Suprapubic skin (tissue), 4 donors: ENCODE measurements around the gene MRM2. TPM values are rescaled to one million over a fixed set of nuclear protein-coding genes. Genes with fewer than 3 reads are reported as not detected.

Experiments used
- DNase-seq, 2 donors: peaks; one replicate each; pipeline ENCODE4 v3.0.0-alpha.2; 2019; ENCODE audit warnings: low spot score in 2 of 2
- H3K27ac ChIP-seq: fragments of 200-600 bp; sonication (generic); one replicate; pipeline ENCODE4 v1.5.1; 2019
- H3K27me3 ChIP-seq: fragments of 200-600 bp; sonication (generic); one replicate; pipeline ENCODE4 v1.5.1; 2019
- H3K36me3 ChIP-seq: fragments of 200-600 bp; sonication (generic); one replicate; pipeline ENCODE4 v1.5.1; 2019
- H3K4me1 ChIP-seq: fragments of 200-600 bp; sonication (generic); one replicate; pipeline ENCODE4 v1.5.1; 2019
- H3K4me3 ChIP-seq: fragments of 200-600 bp; sonication (generic); one replicate; pipeline ENCODE4 v1.5.1; 2019; ENCODE audit warnings: mild to moderate bottlenecking
- H3K9me3 ChIP-seq: fragments of 200-600 bp; sonication (generic); one replicate; pipeline ENCODE4 v1.5.1; 2019
- CTCF ChIP-seq, 2 donors: fragments of 200-600 bp in 1 of 2; fragments of 450-650 bp in 1 of 2; sonication (generic) in 1 of 2; IDR thresholded peaks; one replicate each; pipeline ENCODE4 v1.5.1; 2016 to 2019; ENCODE audit warnings: antibody characterized with exemption in 2 of 2, mild to moderate bottlenecking in 1 of 2, moderate library complexity in 1 of 2
- EP300 ChIP-seq: sonication (generic); formaldehyde crosslinking; IDR thresholded peaks from one replicate; pipeline ENCODE4 v1.6.1; 2017; ENCODE audit warnings: antibody characterized with exemption
- POLR2A ChIP-seq, 2 donors: fragments of 450-650 bp; IDR thresholded peaks; one replicate each; pipeline ENCODE4 v1.6.1; 2017; ENCODE audit warnings: antibody characterized with exemption in 2 of 2, mild to moderate bottlenecking in 2 of 2, moderate library complexity in 2 of 2
- POLR2AphosphoS5 ChIP-seq, 3 donors: sonication (generic); formaldehyde crosslinking; IDR thresholded peaks; one replicate each; pipeline ENCODE4 v1.6.1; 2017; ENCODE audit warnings: antibody characterized with exemption in 3 of 3
- WGBS: methylation state at CpG from one replicate; pipeline ENCODE4 v1.1.5; 2018; 5-methylcytosine and 5-hydroxymethylcytosine counted together
- total RNA-seq, 4 donors: library from RNA; depleted of rRNA; stranded (reverse); fragments of >200 nt; gene quantifications; one replicate each; pipeline ENCODE4 v1.1.0, GENCODE V29; 2016

MRM2 gene
- total RNA-seq, 4 donors from 2014 or later, result 11.3 to 41.8 (median 19.8) TPM

GRCh38 chr7:2251841-2252771, 10.1 kb upstream of the MRM2 start:
- H3K27ac ChIP-seq, result no peak overlapping the region
- H3K27me3 ChIP-seq, result no peaks in the 10 kb centered on the region
- no CpG with 5 or more reads among the region's 24 CpGs for WGBS
- DNase-seq, result no peak
- no peak overlapping the region for H3K4me3 ChIP-seq
- H3K36me3 ChIP-seq, result peaks cover 43% of the 10 kb centered on the region
- no peaks in the 10 kb centered on the region for H3K9me3 ChIP-seq
- H3K4me1 ChIP-seq, result peaks cover 16% of the 10 kb centered on the region
- TF ChIP-seq POLR2A (IDR thresholded peaks at IDR 0.05), result no peak

GRCh38 chr7:2251381-2251780, 9.4 kb upstream of the MRM2 start:
- H3K27ac ChIP-seq, result no peak overlapping the region
- no peak overlapping the region for H3K4me3 ChIP-seq
- WGBS, result 77% methylated on average over 7 of the region's 10 CpGs
- peaks cover 36% of the 10 kb centered on the region for H3K36me3 ChIP-seq
- H3K4me1 ChIP-seq, result peaks cover 16% of the 10 kb centered on the region
- H3K27me3 ChIP-seq, result no peaks in the 10 kb centered on the region
- TF ChIP-seq EP300 (no peak), POLR2A (IDR thresholded peaks at IDR 0.05) (no peak), POLR2AphosphoS5 (IDR thresholded peaks at IDR 0.05) (no peak), CTCF (IDR thresholded peaks at IDR 0.05) (no peak)
- DNase-seq, result no peak
- no peaks in the 10 kb centered on the region for H3K9me3 ChIP-seq

GRCh38 chr7:2249744-2250323, 7.8 kb upstream of the MRM2 start:
- H3K36me3 ChIP-seq, result peaks cover 22% of the 10 kb centered on the region
- H3K4me1 ChIP-seq, result peaks cover 16% of the 10 kb centered on the region
- peak overlapping the region; percentile 64 for H3K27ac ChIP-seq
- no peak for DNase-seq
- no peak for TF ChIP-seq POLR2AphosphoS5 (IDR thresholded peaks at IDR 0.05)
- no peak for TF ChIP-seq POLR2A (IDR thresholded peaks at IDR 0.05)
- no peak for TF ChIP-seq EP300
- TF ChIP-seq CTCF (IDR thresholded peaks at IDR 0.05), result no peak
- no peaks in the 10 kb centered on the region for H3K27me3 ChIP-seq
- no peak overlapping the region for H3K4me3 ChIP-seq
- 88% methylated on average over 23 of the region's 27 CpGs for WGBS
- H3K9me3 ChIP-seq, result no peaks in the 10 kb centered on the region

- TF ChIP-seq CTCF (IDR thresholded peaks at IDR 0.05) (no peak), POLR2AphosphoS5 (IDR thresholded peaks at IDR 0.05) (no peak), EP300 (no peak), POLR2A (IDR thresholded peaks at IDR 0.05) (no peak)
- Histone ChIP-seq H3K4me3 (no peak overlapping the region), H3K36me3 (peaks cover 15% of the 10 kb centered on the region), H3K27me3 (no peaks in the 10 kb centered on the region), H3K4me1 (peaks cover 16% of the 10 kb centered on the region), H3K9me3 (no peaks in the 10 kb centered on the region), H3K27ac (peak overlapping the region; percentile 64)
- no peak for DNase-seq
- WGBS, result 37% methylated on average over 23 of the region's 24 CpGs
Measured at GRCh38 chr7:2248984-2249694, 7.1 kb upstream of the MRM2 start.

GRCh38 chr7:2247141-2247995, 5.4 kb upstream of the MRM2 start:
- TF ChIP-seq POLR2A (IDR thresholded peaks at IDR 0.05) (no peak), CTCF (IDR thresholded peaks at IDR 0.05) (peak in 1 of 2 donors; percentile 65), POLR2AphosphoS5 (IDR thresholded peaks at IDR 0.05) (no peak), EP300 (no peak)
- no peaks in the 10 kb centered on the region for H3K9me3 ChIP-seq
- H3K4me3 ChIP-seq, result no peak overlapping the region
- H3K4me1 ChIP-seq, result peaks cover 22% of the 10 kb centered on the region
- no peak for DNase-seq
- H3K27ac ChIP-seq, result no peak overlapping the region
- whole genome bisulfite sequencing, result 70% methylated on average over 28 of the region's 36 CpGs
- peaks cover 6% of the 10 kb centered on the region for H3K36me3 ChIP-seq
- no peaks in the 10 kb centered on the region for H3K27me3 ChIP-seq
